ENCODE data around the gene PDIA4. TPM values are rescaled to one million over a fixed set of nuclear protein-coding genes. Genes with fewer than 3 reads are reported as not detected.

The PDIA4 gene
- total and polyA plus RNA-seq, 4 experiments from 2014 or later, result 82.8 to 125 (median 94.5) TPM

DNA sequence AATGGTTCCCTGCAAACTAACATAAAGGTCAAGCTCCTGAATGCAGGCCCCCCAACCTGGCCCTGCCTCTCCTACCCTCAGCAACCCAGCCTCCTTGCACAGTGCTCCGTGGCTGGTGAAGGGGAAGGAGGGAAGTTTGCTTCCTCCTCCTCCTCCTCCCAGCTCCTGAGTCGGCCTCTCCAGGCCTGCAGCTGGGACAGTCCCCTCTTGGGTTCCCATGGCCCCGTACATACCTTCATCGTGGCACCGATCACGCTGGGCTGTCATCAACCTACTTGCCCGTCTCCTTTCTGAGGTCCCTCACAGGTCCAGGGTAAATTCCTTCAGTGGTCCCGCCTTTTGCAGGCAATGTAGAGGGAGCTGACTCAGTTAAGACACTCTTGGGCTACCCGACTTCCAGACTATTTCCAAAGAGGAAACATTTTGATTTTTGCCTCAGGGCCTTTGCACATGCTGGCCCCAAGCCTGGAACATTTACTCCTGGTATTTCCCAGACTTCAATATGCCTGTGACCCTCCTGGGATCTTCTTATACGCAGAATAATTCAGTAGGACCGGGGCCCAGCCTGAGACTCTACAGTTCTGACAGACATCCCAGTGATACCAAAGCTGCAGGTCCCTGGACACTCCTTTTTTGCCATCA lies 26.8 kb downstream of the PDIA4 start:
- peaks cover 24% of the 10 kb centered on the region for H3K36me3 ChIP-seq (ENCODE audit: insufficient read depth, low read length)
- Mint-ChIP-seq H3K27ac (peak overlapping the region in 3 of 7 donors; percentile 25 to 50 (median 30)), H3K36me3 (peaks cover 21% of the 10 kb centered on the region in 2 donors), H3K4me3 (no peak overlapping the region), H3K27me3 (no peaks in the 10 kb centered on the region), H3K4me1 (peaks cover 3 to 4% (median 4%) of the 10 kb centered on the region in 4 donors), H3K9me3 (no peaks in the 10 kb centered on the region)
- ChIA-PET POLR2A (ENCODE audit: partially characterized antibody) (interaction anchor here (1.2 to 1.5 kb wide), 2 partner anchors 14 to 19 kb away, joined by 3 read pairs; no protein-coding TSS in a partner anchor), CTCF (ENCODE audit: partially characterized antibody) (interaction anchor here (1.1 kb wide), 1 partner anchor 65 kb away, joined by 5 read pairs; no protein-coding TSS in a partner anchor)
- no peak for DNase-seq
- no peak overlapping the region for H3K4me3 ChIP-seq (ENCODE audit: low read length in 2 of 2)
- H3K27me3 ChIP-seq (ENCODE audit: insufficient read depth, low read length), result no peaks in the 10 kb centered on the region
- no peaks in the 10 kb centered on the region for H3K9me3 ChIP-seq (ENCODE audit: control insufficient read depth in 1 of 2, low read length in 2 of 2)
- H3K27ac ChIP-seq (ENCODE audit: low read depth, low read length), result no peak overlapping the region
- intact Hi-C loops (cut with micrococcal nuclease), result no loop called here
- peaks cover 4% of the 10 kb centered on the region for H3K4me1 ChIP-seq (ENCODE audit: insufficient read depth, low read length)

- Mint-ChIP-seq H3K9me3 (no peaks in the 10 kb centered on the region), H3K27ac (peak overlapping the region in 2 of 7 donors; percentile 30 to 50), H3K27me3 (no peaks in the 10 kb centered on the region), H3K4me3 (no peak overlapping the region), H3K4me1 (peaks cover 3 to 4% (median 3%) of the 10 kb centered on the region in 4 donors), H3K36me3 (peaks cover 16 to 19% of the 10 kb centered on the region in 2 donors)
- no peak overlapping the region for H3K4me3 ChIP-seq (ENCODE audit: low read length in 2 of 2)
- no peaks in the 10 kb centered on the region for H3K9me3 ChIP-seq (ENCODE audit: control insufficient read depth in 1 of 2, low read length in 2 of 2)
- no peak overlapping the region for H3K27ac ChIP-seq (ENCODE audit: low read depth, low read length)
- H3K36me3 ChIP-seq (ENCODE audit: insufficient read depth, low read length), result peaks cover 24% of the 10 kb centered on the region
- H3K4me1 ChIP-seq (ENCODE audit: insufficient read depth, low read length), result peaks cover 2% of the 10 kb centered on the region
- H3K27me3 ChIP-seq (ENCODE audit: insufficient read depth, low read length), result no peaks in the 10 kb centered on the region
- CTCF ChIA-PET (ENCODE audit: partially characterized antibody), result interaction anchor here (1.1 to 1.3 kb wide), 2 partner anchors 41 to 65 kb away, joined by 3 to 5 read pairs; no protein-coding TSS in a partner anchor
- POLR2A ChIA-PET (ENCODE audit: partially characterized antibody), result interaction anchor here (1.2 kb wide), 1 partner anchor 14 kb away, joined by 3 read pairs; no protein-coding TSS in a partner anchor
- no peak for DNase-seq
- intact Hi-C loops (cut with micrococcal nuclease), result no loop called here
Measured at GRCh38 chr7:149000961-149001360, 27.3 kb downstream of the PDIA4 start.

GRCh38 chr7:148999192-148999591 lies 29.1 kb downstream of the PDIA4 start:
- intact Hi-C loops (cut with micrococcal nuclease), result no loop called here
- Histone ChIP-seq H3K9me3 (ENCODE audit: control insufficient read depth in 1 of 2, low read length in 2 of 2) (no peaks in the 10 kb centered on the region), H3K27ac (ENCODE audit: low read depth, low read length) (no peak overlapping the region), H3K4me1 (ENCODE audit: insufficient read depth, low read length) (no peaks in the 10 kb centered on the region), H3K27me3 (ENCODE audit: insufficient read depth, low read length) (no peaks in the 10 kb centered on the region), H3K36me3 (ENCODE audit: insufficient read depth, low read length) (peaks cover 13% of the 10 kb centered on the region), H3K4me3 (ENCODE audit: low read length in 2 of 2) (no peak overlapping the region)
- Mint-ChIP-seq H3K4me1 (no peaks in the 10 kb centered on the region), H3K36me3 (peaks cover 9 to 13% of the 10 kb centered on the region in 2 donors), H3K27me3 (no peaks in the 10 kb centered on the region), H3K27ac (no peak overlapping the region), H3K4me3 (no peak overlapping the region), H3K9me3 (no peaks in the 10 kb centered on the region)
- ChIA-PET CTCF (ENCODE audit: partially characterized antibody) (interaction anchor here (1.4 to 1.5 kb wide), 2 partner anchors 12 to 67 kb away, joined by 5 to 6 read pairs; no protein-coding TSS in a partner anchor), POLR2A (ENCODE audit: partially characterized antibody) (interaction anchor here (0.7 kb wide), 1 partner anchor 28 kb away, joined by 3 read pairs; no protein-coding TSS in a partner anchor)
- no peak for DNase-seq

DNA sequence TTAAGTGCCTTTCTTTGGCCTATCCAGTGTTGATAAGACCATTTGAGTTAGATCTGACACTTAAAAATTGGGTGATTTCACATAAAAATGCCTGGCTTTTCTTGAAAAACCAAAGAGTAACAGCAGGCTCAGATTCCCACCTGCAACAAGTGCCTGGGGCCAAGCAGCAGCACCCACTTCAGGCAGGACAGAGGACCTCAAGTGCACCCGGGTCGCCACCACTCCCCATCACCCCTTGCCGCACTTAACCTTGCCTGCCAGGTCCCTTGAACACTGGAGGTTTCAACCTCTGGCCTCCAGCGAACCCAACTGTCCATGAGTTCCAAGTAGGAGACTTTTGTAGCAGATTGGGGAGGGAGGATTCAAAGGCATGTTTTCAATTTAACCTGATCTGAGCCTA lies 30.8 kb downstream of the PDIA4 start:
- Mint-ChIP-seq H3K36me3 (peaks cover 0 to 2% of the 10 kb centered on the region in 2 donors), H3K27ac (peak overlapping the region in 1 of 7 donors; percentile 57), H3K9me3 (no peaks in the 10 kb centered on the region), H3K4me3 (no peak overlapping the region), H3K27me3 (no peaks in the 10 kb centered on the region), H3K4me1 (no peaks in the 10 kb centered on the region)
- ChIA-PET POLR2A (ENCODE audit: partially characterized antibody) (no interaction called here), CTCF (ENCODE audit: partially characterized antibody) (no interaction called here)
- intact Hi-C loops (cut with micrococcal nuclease), result no loop called here
- H3K27me3 ChIP-seq (ENCODE audit: insufficient read depth, low read length), result no peaks in the 10 kb centered on the region
- H3K4me3 ChIP-seq (ENCODE audit: low read length in 2 of 2), result no peak overlapping the region
- no peaks in the 10 kb centered on the region for H3K36me3 ChIP-seq (ENCODE audit: insufficient read depth, low read length)
- no peaks in the 10 kb centered on the region for H3K9me3 ChIP-seq (ENCODE audit: control insufficient read depth in 1 of 2, low read length in 2 of 2)
- no peak for DNase-seq
- no peaks in the 10 kb centered on the region for H3K4me1 ChIP-seq (ENCODE audit: insufficient read depth, low read length)
- H3K27ac ChIP-seq (ENCODE audit: low read depth, low read length), result no peak overlapping the region

DNA sequence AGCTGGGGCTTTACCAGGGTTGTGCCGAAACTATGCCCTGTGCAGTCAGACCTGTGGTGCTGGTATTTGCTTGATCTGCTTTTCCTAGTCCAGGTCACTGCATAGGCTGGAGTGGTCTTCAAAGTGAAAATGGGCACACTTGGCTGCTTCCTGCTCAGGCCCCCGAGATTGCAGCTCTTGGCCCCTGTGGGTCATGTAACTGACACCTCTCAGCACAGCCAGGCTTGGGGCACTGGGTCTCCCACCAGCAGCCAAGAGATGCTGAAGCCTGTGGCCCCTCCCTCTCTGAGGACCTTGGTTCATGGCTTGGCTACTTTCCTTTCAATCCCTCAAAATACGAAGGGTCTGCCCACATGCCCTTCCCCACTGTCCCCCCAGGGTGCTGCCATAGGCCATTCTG lies 33.7 kb downstream of the PDIA4 start:
- no peak for DNase-seq
- H3K36me3 ChIP-seq (ENCODE audit: insufficient read depth, low read length), result no peaks in the 10 kb centered on the region
- H3K27me3 ChIP-seq (ENCODE audit: insufficient read depth, low read length), result no peaks in the 10 kb centered on the region
- no peak overlapping the region for H3K4me3 ChIP-seq (ENCODE audit: low read length in 2 of 2)
- no peak overlapping the region for H3K27ac ChIP-seq (ENCODE audit: low read depth, low read length)
- POLR2A ChIA-PET (ENCODE audit: partially characterized antibody), result no interaction called here
- H3K9me3 ChIP-seq (ENCODE audit: control insufficient read depth in 1 of 2, low read length in 2 of 2), result no peaks in the 10 kb centered on the region
- peaks cover 0 to 2% (median 0%) of the 10 kb centered on the region in 4 donors for H3K4me1 Mint-ChIP-seq
- no peak overlapping the region for H3K4me3 Mint-ChIP-seq
- intact Hi-C loops (cut with micrococcal nuclease), result no loop called here
- no peaks in the 10 kb centered on the region for H3K4me1 ChIP-seq (ENCODE audit: insufficient read depth, low read length)
- H3K27me3 Mint-ChIP-seq, result no peaks in the 10 kb centered on the region
- no peak overlapping the region for H3K27ac Mint-ChIP-seq
- H3K36me3 Mint-ChIP-seq, result no peaks in the 10 kb centered on the region
- CTCF ChIA-PET (ENCODE audit: partially characterized antibody), result interaction anchor here (1.4 to 1.5 kb wide), 2 partner anchors 11 to 96 kb away, joined by 4 to 6 read pairs; partner anchors contain the start of gene ZNF786
- no peaks in the 10 kb centered on the region for H3K9me3 Mint-ChIP-seq

- H3K4me3 Mint-ChIP-seq, result no peak overlapping the region
- ChIA-PET POLR2A (ENCODE audit: partially characterized antibody) (no interaction called here), CTCF (ENCODE audit: partially characterized antibody) (interaction anchor here (1.4 kb wide), 1 partner anchor 12 kb away, joined by 4 read pairs; no protein-coding TSS in a partner anchor)
- H3K9me3 Mint-ChIP-seq, result no peaks in the 10 kb centered on the region
- H3K9me3 ChIP-seq (ENCODE audit: control insufficient read depth in 1 of 2, low read length in 2 of 2), result no peaks in the 10 kb centered on the region
- H3K27ac ChIP-seq (ENCODE audit: low read depth, low read length), result no peak overlapping the region
- no peak overlapping the region for H3K4me3 ChIP-seq (ENCODE audit: low read length in 2 of 2)
- H3K4me1 ChIP-seq (ENCODE audit: insufficient read depth, low read length), result peaks cover 7% of the 10 kb centered on the region
- H3K27ac Mint-ChIP-seq, result peak overlapping the region in 1 of 7 donors; percentile 10
- H3K36me3 ChIP-seq (ENCODE audit: insufficient read depth, low read length), result no peaks in the 10 kb centered on the region
- peaks cover under 1 to 7% (median 5%) of the 10 kb centered on the region in 4 donors for H3K4me1 Mint-ChIP-seq
- no peak for DNase-seq
- no peaks in the 10 kb centered on the region for H3K27me3 ChIP-seq (ENCODE audit: insufficient read depth, low read length)
- H3K27me3 Mint-ChIP-seq, result no peaks in the 10 kb centered on the region
- intact Hi-C loops (cut with micrococcal nuclease), result no loop called here
- no peaks in the 10 kb centered on the region for H3K36me3 Mint-ChIP-seq
Measured at GRCh38 chr7:148993193-148993592, 35.1 kb downstream of the PDIA4 start.

- Mint-ChIP-seq H3K4me1 (peaks cover 4 to 22% (median 17%) of the 10 kb centered on the region in 4 donors), H3K36me3 (peaks cover 0 to 12% of the 10 kb centered on the region in 2 donors), H3K27me3 (no peaks in the 10 kb centered on the region), H3K9me3 (peaks cover 0 to 3% (median 0%) of the 10 kb centered on the region in 8 donors), H3K27ac (no peak overlapping the region), H3K4me3 (no peak overlapping the region)
- POLR2A ChIA-PET (ENCODE audit: partially characterized antibody), result no interaction called here
- Histone ChIP-seq H3K36me3 (ENCODE audit: insufficient read depth, low read length) (no peaks in the 10 kb centered on the region), H3K4me1 (ENCODE audit: insufficient read depth, low read length) (peaks cover 17% of the 10 kb centered on the region), H3K27ac (ENCODE audit: low read depth, low read length) (no peak overlapping the region), H3K27me3 (ENCODE audit: insufficient read depth, low read length) (no peaks in the 10 kb centered on the region), H3K4me3 (ENCODE audit: low read length in 2 of 2) (no peak overlapping the region), H3K9me3 (ENCODE audit: control insufficient read depth in 1 of 2, low read length in 2 of 2) (no peaks in the 10 kb centered on the region)
- DNase-seq, result no peak
- CTCF ChIA-PET (ENCODE audit: partially characterized antibody), result interaction anchor here (1.1 kb wide), 1 partner anchor 98 kb away, joined by 3 read pairs; no protein-coding TSS in a partner anchor
- intact Hi-C loops (cut with micrococcal nuclease), result no loop called here
Measured at GRCh38 chr7:148991536-148991935, 36.8 kb downstream of the PDIA4 start.
